ENCODE results near the gene HSD17B3.

GRCh38 chr9:96345551-96345950 lies 43.6 kb upstream of the HSD17B3 start:
- TF ChIP-seq, protein P1, sequence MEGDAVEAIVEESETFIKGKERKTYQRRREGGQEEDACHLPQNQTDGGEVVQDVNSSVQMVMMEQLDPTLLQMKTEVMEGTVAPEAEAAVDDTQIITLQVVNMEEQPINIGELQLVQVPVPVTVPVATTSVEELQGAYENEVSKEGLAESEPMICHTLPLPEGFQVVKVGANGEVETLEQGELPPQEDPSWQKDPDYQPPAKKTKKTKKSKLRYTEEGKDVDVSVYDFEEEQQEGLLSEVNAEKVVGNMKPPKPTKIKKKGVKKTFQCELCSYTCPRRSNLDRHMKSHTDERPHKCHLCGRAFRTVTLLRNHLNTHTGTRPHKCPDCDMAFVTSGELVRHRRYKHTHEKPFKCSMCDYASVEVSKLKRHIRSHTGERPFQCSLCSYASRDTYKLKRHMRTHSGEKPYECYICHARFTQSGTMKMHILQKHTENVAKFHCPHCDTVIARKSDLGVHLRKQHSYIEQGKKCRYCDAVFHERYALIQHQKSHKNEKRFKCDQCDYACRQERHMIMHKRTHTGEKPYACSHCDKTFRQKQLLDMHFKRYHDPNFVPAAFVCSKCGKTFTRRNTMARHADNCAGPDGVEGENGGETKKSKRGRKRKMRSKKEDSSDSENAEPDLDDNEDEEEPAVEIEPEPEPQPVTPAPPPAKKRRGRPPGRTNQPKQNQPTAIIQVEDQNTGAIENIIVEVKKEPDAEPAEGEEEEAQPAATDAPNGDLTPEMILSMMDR (IDR thresholded peaks at IDR 0.05) = no peak
- TF ChIP-seq ZFX (IDR thresholded peaks at IDR 0.05; ENCODE audit: borderline replicate concordance) = no peak

All from 22Rv1 (cell line).